Activated CD4-positive, alpha-beta T cell treated with anti-CD3 and anti-CD28 coated beads, Interleukin-2, amount 10 ng/mL, durations not matched to agents 7 days and 5 days (primary cell): ENCODE measurements around the gene NBEAL2. TPM values are rescaled to one million over a fixed set of nuclear protein-coding genes. Genes with fewer than 3 reads are reported as not detected.
A peak's percentile ranks its signal among the peaks of the same experiment; 100 is the strongest.

ENCODE experiments used
- CTCF ChIA-PET: fragments of 350-600 bp; sonication (Branson Sonifier 250); formaldehyde crosslinking; loops from one replicate; lab custom pipeline; 2021; ENCODE audit warnings: antibody characterized with exemption; lab: Charles Lee
- POLR2A ChIA-PET: fragments of 350-600 bp; sonication (Branson Sonifier 250); formaldehyde crosslinking; loops from one replicate; lab custom pipeline; 2021; ENCODE audit warnings: antibody characterized with exemption; lab: Charles Lee
- DNase-seq: peaks from one replicate; pipeline ENCODE4 v3.0.0-alpha.2; 2020
- H3K27ac Mint-ChIP-seq: one replicate; pipeline ENCODE4 v1.8.0; 2021; ENCODE audit warnings: mild to moderate bottlenecking, moderate library complexity, mixed read lengths
- H3K27me3 Mint-ChIP-seq: one replicate; pipeline ENCODE4 v1.8.0; 2021; ENCODE audit warnings: mixed read lengths
- H3K36me3 Mint-ChIP-seq: one replicate; pipeline ENCODE4 v1.8.0; 2021; ENCODE audit warnings: low read depth, mixed read lengths
- H3K4me1 Mint-ChIP-seq: one replicate; pipeline ENCODE4 v1.8.0; 2021; ENCODE audit warnings: mixed read lengths
- H3K4me3 Mint-ChIP-seq: one replicate; pipeline ENCODE4 v1.8.0; 2021; ENCODE audit warnings: mild to moderate bottlenecking, moderate library complexity, mixed read lengths
- H3K9me3 Mint-ChIP-seq: one replicate; pipeline ENCODE4 v1.8.0; 2021; ENCODE audit warnings: mixed read lengths
- total RNA-seq, 2 experiments: library from RNA; stranded (reverse); gene quantifications; one replicate each; pipeline ENCODE4 v1.2.3, GENCODE V29; 2021

NBEAL2 gene
- total RNA-seq, 2 experiments from 2014 or later = 194 to 212 TPM

- DNase-seq = no peak
- CTCF ChIA-PET = interaction anchor here (1.8 kb wide), 1 partner anchor 11 kb away, joined by 7 read pairs; no protein-coding TSS in a partner anchor
- H3K4me3 Mint-ChIP-seq = no peak overlapping the region
- H3K36me3 Mint-ChIP-seq = peaks cover 43% of the 10 kb centered on the region
- no peaks in the 10 kb centered on the region for H3K27me3 Mint-ChIP-seq
- H3K27ac Mint-ChIP-seq = no peak overlapping the region
- POLR2A ChIA-PET = interaction anchor here (0.6 kb wide), 1 partner anchor 359 kb away, joined by 7 read pairs; no protein-coding TSS in a partner anchor
- no peaks in the 10 kb centered on the region for H3K9me3 Mint-ChIP-seq
- H3K4me1 Mint-ChIP-seq = peaks cover 13% of the 10 kb centered on the region
These were observed 26.7 kb downstream of the NBEAL2 start for GRCh38 chr3:47006145-47006651.

- Mint-ChIP-seq H3K27ac (no peak overlapping the region), H3K4me1 (peaks cover 13% of the 10 kb centered on the region), H3K9me3 (no peaks in the 10 kb centered on the region), H3K4me3 (no peak overlapping the region), H3K36me3 (peaks cover 38% of the 10 kb centered on the region), H3K27me3 (no peaks in the 10 kb centered on the region)
- CTCF ChIA-PET = interaction anchor here (1.7 to 1.8 kb wide), 2 partner anchors 10 to 20 kb away, joined by 5 to 7 read pairs; no protein-coding TSS in a partner anchor
- DNase-seq = no peak
- POLR2A ChIA-PET = interaction anchor here (0.6 kb wide), 1 partner anchor 358 kb away, joined by 7 read pairs; no protein-coding TSS in a partner anchor
These were observed 27.5 kb downstream of the NBEAL2 start for GRCh38 chr3:47007001-47007400.

GRCh38 chr3:47007482-47008233 lies 28.2 kb downstream of the NBEAL2 start:
- POLR2A ChIA-PET = no interaction called here
- Mint-ChIP-seq H3K36me3 (peaks cover 34% of the 10 kb centered on the region), H3K27ac (no peak overlapping the region), H3K4me3 (no peak overlapping the region), H3K4me1 (peaks cover 16% of the 10 kb centered on the region), H3K27me3 (no peaks in the 10 kb centered on the region), H3K9me3 (no peaks in the 10 kb centered on the region)
- no peak for DNase-seq
- CTCF ChIA-PET = interaction anchor here (1.7 kb wide), 1 partner anchor 20 kb away, joined by 5 read pairs; no protein-coding TSS in a partner anchor

- no peak overlapping the region for H3K27ac Mint-ChIP-seq
- ChIA-PET POLR2A (no interaction called here), CTCF (interaction anchor here (1.7 kb wide), 1 partner anchor 21 kb away, joined by 5 read pairs; no protein-coding TSS in a partner anchor)
- peaks cover 18% of the 10 kb centered on the region for H3K4me1 Mint-ChIP-seq
- H3K36me3 Mint-ChIP-seq = peaks cover 34% of the 10 kb centered on the region
- no peak for DNase-seq
- H3K27me3 Mint-ChIP-seq = no peaks in the 10 kb centered on the region
- H3K9me3 Mint-ChIP-seq = no peaks in the 10 kb centered on the region
- peak overlapping the region; percentile 25 for H3K4me3 Mint-ChIP-seq
These were observed 28.8 kb downstream of the NBEAL2 start for GRCh38 chr3:47008234-47008796.

- DNase-seq = no peak
- H3K27me3 Mint-ChIP-seq = no peaks in the 10 kb centered on the region
- peak overlapping the region; percentile 25 for H3K4me3 Mint-ChIP-seq
- peaks cover 18% of the 10 kb centered on the region for H3K4me1 Mint-ChIP-seq
- CTCF ChIA-PET = no interaction called here
- H3K36me3 Mint-ChIP-seq = peaks cover 33% of the 10 kb centered on the region
- H3K9me3 Mint-ChIP-seq = no peaks in the 10 kb centered on the region
- POLR2A ChIA-PET = interaction anchor here (0.5 kb wide), 1 partner anchor 372 kb away, joined by 5 read pairs; the partner anchor contains the start of gene PTPN23
- no peak overlapping the region for H3K27ac Mint-ChIP-seq
These were observed 29.4 kb downstream of the NBEAL2 start for GRCh38 chr3:47008851-47009224.

GRCh38 chr3:47009225-47010110 lies 30.0 kb downstream of the NBEAL2 start:
- peak overlapping the region; percentile 36 for H3K27ac Mint-ChIP-seq

GRCh38 chr3:47010111-47010712 lies 30.7 kb downstream of the NBEAL2 start:
- Mint-ChIP-seq H3K4me1 (peaks cover 20% of the 10 kb centered on the region), H3K36me3 (peaks cover 27% of the 10 kb centered on the region), H3K4me3 (peak overlapping the region; percentile 44), H3K27ac (peak overlapping the region; percentile 36), H3K9me3 (no peaks in the 10 kb centered on the region), H3K27me3 (no peaks in the 10 kb centered on the region)
- CTCF ChIA-PET = no interaction called here
- no peak for DNase-seq
- POLR2A ChIA-PET = no interaction called here

More at GRCh38 chr3:47009225-47010110, 30.0 kb downstream of the NBEAL2 start:
- CTCF ChIA-PET = no interaction called here
- POLR2A ChIA-PET = interaction anchor here (0.5 kb wide), 1 partner anchor 371 kb away, joined by 5 read pairs; the partner anchor contains the start of gene PTPN23
- Mint-ChIP-seq H3K4me3 (peak overlapping the region; percentile 44), H3K27me3 (no peaks in the 10 kb centered on the region), H3K9me3 (no peaks in the 10 kb centered on the region), H3K36me3 (peaks cover 29% of the 10 kb centered on the region), H3K4me1 (peaks cover 18% of the 10 kb centered on the region)
- DNase-seq = peak; percentile 66

- peaks cover 23% of the 10 kb centered on the region for H3K4me1 Mint-ChIP-seq
- no peak overlapping the region for H3K4me3 Mint-ChIP-seq
- H3K27ac Mint-ChIP-seq = no peak overlapping the region
- CTCF ChIA-PET = no interaction called here
- H3K27me3 Mint-ChIP-seq = no peaks in the 10 kb centered on the region
- POLR2A ChIA-PET = no interaction called here
- peaks cover 25% of the 10 kb centered on the region for H3K36me3 Mint-ChIP-seq
- DNase-seq = no peak
- H3K9me3 Mint-ChIP-seq = no peaks in the 10 kb centered on the region
These were observed 31.4 kb downstream of the NBEAL2 start for GRCh38 chr3:47010910-47011309.

- no peak overlapping the region for H3K4me3 Mint-ChIP-seq
- no peaks in the 10 kb centered on the region for H3K9me3 Mint-ChIP-seq
- peaks cover 23% of the 10 kb centered on the region for H3K36me3 Mint-ChIP-seq
- H3K27me3 Mint-ChIP-seq = no peaks in the 10 kb centered on the region
- H3K4me1 Mint-ChIP-seq = peaks cover 27% of the 10 kb centered on the region
- POLR2A ChIA-PET = no interaction called here
- H3K27ac Mint-ChIP-seq = no peak overlapping the region
- no peak for DNase-seq
- CTCF ChIA-PET = no interaction called here
These were observed 31.9 kb downstream of the NBEAL2 start for GRCh38 chr3:47011371-47011770.

- Mint-ChIP-seq H3K36me3 (peaks cover 22% of the 10 kb centered on the region), H3K9me3 (no peaks in the 10 kb centered on the region), H3K4me3 (no peak overlapping the region), H3K27me3 (no peaks in the 10 kb centered on the region), H3K4me1 (peaks cover 40% of the 10 kb centered on the region), H3K27ac (no peak overlapping the region)
- ChIA-PET CTCF (interaction anchor here (0.6 kb wide), 1 partner anchor 9 kb away, joined by 3 read pairs; no protein-coding TSS in a partner anchor), POLR2A (no interaction called here)
- DNase-seq = no peak
These were observed 33.1 kb downstream of the NBEAL2 start for GRCh38 chr3:47012342-47013230.

- Mint-ChIP-seq H3K9me3 (no peaks in the 10 kb centered on the region), H3K27ac (no peak overlapping the region), H3K4me1 (peaks cover 46% of the 10 kb centered on the region), H3K36me3 (peaks cover 23% of the 10 kb centered on the region), H3K4me3 (no peak overlapping the region), H3K27me3 (no peaks in the 10 kb centered on the region)
- CTCF ChIA-PET = interaction anchor here (0.6 kb wide), 1 partner anchor 9 kb away, joined by 3 read pairs; no protein-coding TSS in a partner anchor
- POLR2A ChIA-PET = no interaction called here
- DNase-seq = no peak
These were observed 33.8 kb downstream of the NBEAL2 start for GRCh38 chr3:47013231-47013630.
